ENCODE data around the gene NCBP2L. TPM values are rescaled to one million over a fixed set of nuclear protein-coding genes. Genes with fewer than 3 reads are reported as not detected.

NCBP2L gene
- polyA plus RNA-seq, 3 donors, result not detected

- Histone ChIP-seq H3K4me3 (replicated peaks in 1 of 3; ENCODE audit: low read depth in 2 of 3, low read length in 3 of 3) (no peak overlapping the region), H2AFZ (ENCODE audit: insufficient read depth, low read depth, low read length, poor library complexity, severe bottlenecking) (no peak overlapping the region), H3K9ac (ENCODE audit: insufficient read depth, low read length, poor library complexity, severe bottlenecking) (no peak overlapping the region), H3K4me1 (ENCODE audit: control insufficient read depth in 1 of 2, insufficient read depth in 2 of 2, low read length in 2 of 2) (no peaks in the 10 kb centered on the region), H3K9me3 (replicated peaks in 1 of 2; ENCODE audit: control insufficient read depth in 1 of 2, insufficient read depth in 1 of 2, low read length in 2 of 2) (no peaks in the 10 kb centered on the region), H4K20me1 (ENCODE audit: insufficient read depth, low read length) (no peaks in the 10 kb centered on the region), H3K27me3 (ENCODE audit: control insufficient read depth in 2 of 2, insufficient read depth in 2 of 2, low read length in 2 of 2) (peaks cover 4 to 13% of the 10 kb centered on the region in 2 donors), H3K4me2 (replicated peaks; ENCODE audit: extremely low read depth, low read length, poor library complexity, severe bottlenecking) (no peak overlapping the region), H3K36me3 (replicated peaks in 1 of 2; ENCODE audit: control insufficient read depth in 1 of 2, insufficient read depth in 2 of 2, low read length in 2 of 2) (no peaks in the 10 kb centered on the region), H3K27ac (ENCODE audit: low read depth in 1 of 2, low read length in 2 of 2) (no peak overlapping the region), H3K79me2 (ENCODE audit: insufficient read depth, low read length) (no peaks in the 10 kb centered on the region)
- no peak overlapping the region for H3K4me3 Mint-ChIP-seq
- WGBS (ENCODE audit: insufficient coverage), result no CpG with 5 or more reads among the region's 6 CpGs
- H3K4me1 Mint-ChIP-seq, result no peaks in the 10 kb centered on the region
- H3K27ac Mint-ChIP-seq, result no peak overlapping the region
- peaks cover 0 to 6% (median 3%) of the 10 kb centered on the region in 3 donors for H3K27me3 Mint-ChIP-seq (ENCODE audit: low read depth in 3 of 3)
- intact Hi-C loops (cut with micrococcal nuclease), result no loop called here
- DNase-seq, result no peak
- H3K9me3 Mint-ChIP-seq, result no peaks in the 10 kb centered on the region
- TF ChIP-seq CTCF (IDR thresholded peaks at IDR 0.05), result no peak
- H3K36me3 Mint-ChIP-seq, result no peaks in the 10 kb centered on the region
These were observed 65.3 kb downstream of the NCBP2L start for GRCh38 chrX:107842715-107843400.

Other genes with a start within 250 kb of the NCBP2L start
- 10 to 100 TPM; 10.4 to 11.8 (median 11.4) TPM for gene PRPS1, start 149.2 kb upstream of the NCBP2L start, polyA plus RNA-seq
- gene TSC22D3, start 1.9 kb upstream of the NCBP2L start, polyA plus RNA-seq, result 1,000 to 10,000 TPM in 1 of 3 donors, 100 to 1,000 TPM in 2; 171 to 1,562 (median 326) TPM
- gene MID2, start 48.1 kb downstream of the NCBP2L start, polyA plus RNA-seq, result under 1 TPM in 1 of 3 donors, not detected in 2; 0.20 TPM
- gene TEX13B, start 204.6 kb downstream of the NCBP2L start, polyA plus RNA-seq, result not detected

Data from CD14-positive monocyte (primary cell).